ENCODE data around the gene UBE2M. TPM values are rescaled to one million over a fixed set of nuclear protein-coding genes. Genes with fewer than 3 reads are reported as not detected.

The UBE2M gene
- total RNA-seq, 6 experiments from 2014 or later: 91.5 to 114 (median 106) TPM

DNA sequence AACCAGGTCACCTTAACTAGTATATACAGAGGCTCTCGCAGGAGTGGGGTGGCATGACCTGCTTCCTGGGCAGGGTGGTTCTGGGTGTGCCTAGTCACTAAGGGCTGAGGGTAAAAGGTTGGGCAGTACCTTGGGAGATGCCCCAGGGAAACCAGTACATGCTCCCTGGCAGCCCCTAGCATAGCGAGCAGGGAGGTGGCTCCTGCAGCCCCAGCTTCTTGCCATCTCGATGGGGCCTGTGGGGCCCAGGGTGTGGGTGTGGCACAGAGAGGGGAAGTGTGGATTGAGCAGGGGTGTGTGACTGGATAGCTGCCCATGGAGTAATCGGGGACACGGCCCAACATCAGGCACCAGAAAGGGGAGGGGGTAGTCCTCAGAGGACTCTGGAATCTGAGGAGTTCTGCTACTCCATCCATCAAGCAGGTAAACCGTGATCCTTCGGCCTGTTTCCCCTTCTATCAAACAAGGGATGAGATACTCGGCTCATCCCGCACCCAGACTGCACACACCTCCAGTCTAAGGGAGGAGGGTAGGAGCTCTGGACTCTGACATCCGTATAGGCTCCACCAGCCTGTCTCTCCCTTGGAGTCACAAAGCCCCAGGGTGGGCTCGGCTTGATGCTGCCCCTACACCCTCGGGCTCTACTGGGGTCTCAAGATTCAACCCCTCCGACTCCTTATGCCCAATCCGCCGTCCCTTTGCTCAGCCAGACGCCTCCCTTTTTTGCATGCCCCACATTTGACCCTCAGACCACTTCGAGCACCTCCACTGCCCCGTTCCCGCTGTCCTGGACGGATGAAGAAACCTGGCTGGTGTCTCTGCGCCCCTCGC, 39.9 kb downstream of the UBE2M start:
- no peak for DNase-seq
- TF ChIP-seq, protein P1, sequence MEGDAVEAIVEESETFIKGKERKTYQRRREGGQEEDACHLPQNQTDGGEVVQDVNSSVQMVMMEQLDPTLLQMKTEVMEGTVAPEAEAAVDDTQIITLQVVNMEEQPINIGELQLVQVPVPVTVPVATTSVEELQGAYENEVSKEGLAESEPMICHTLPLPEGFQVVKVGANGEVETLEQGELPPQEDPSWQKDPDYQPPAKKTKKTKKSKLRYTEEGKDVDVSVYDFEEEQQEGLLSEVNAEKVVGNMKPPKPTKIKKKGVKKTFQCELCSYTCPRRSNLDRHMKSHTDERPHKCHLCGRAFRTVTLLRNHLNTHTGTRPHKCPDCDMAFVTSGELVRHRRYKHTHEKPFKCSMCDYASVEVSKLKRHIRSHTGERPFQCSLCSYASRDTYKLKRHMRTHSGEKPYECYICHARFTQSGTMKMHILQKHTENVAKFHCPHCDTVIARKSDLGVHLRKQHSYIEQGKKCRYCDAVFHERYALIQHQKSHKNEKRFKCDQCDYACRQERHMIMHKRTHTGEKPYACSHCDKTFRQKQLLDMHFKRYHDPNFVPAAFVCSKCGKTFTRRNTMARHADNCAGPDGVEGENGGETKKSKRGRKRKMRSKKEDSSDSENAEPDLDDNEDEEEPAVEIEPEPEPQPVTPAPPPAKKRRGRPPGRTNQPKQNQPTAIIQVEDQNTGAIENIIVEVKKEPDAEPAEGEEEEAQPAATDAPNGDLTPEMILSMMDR (IDR thresholded peaks at IDR 0.05): no peak
- Mint-ChIP-seq H3K4me3 (peak overlapping the region; percentile 95), H3K27me3 (ENCODE audit: insufficient read depth) (peaks cover 4% of the 10 kb centered on the region), H3K36me3 (ENCODE audit: low read depth) (peaks cover 5% of the 10 kb centered on the region), H3K4me1 (ENCODE audit: low read depth) (peaks cover 26% of the 10 kb centered on the region), H3K27ac (peak overlapping the region; percentile 96), H3K9me3 (no peaks in the 10 kb centered on the region)

DNA sequence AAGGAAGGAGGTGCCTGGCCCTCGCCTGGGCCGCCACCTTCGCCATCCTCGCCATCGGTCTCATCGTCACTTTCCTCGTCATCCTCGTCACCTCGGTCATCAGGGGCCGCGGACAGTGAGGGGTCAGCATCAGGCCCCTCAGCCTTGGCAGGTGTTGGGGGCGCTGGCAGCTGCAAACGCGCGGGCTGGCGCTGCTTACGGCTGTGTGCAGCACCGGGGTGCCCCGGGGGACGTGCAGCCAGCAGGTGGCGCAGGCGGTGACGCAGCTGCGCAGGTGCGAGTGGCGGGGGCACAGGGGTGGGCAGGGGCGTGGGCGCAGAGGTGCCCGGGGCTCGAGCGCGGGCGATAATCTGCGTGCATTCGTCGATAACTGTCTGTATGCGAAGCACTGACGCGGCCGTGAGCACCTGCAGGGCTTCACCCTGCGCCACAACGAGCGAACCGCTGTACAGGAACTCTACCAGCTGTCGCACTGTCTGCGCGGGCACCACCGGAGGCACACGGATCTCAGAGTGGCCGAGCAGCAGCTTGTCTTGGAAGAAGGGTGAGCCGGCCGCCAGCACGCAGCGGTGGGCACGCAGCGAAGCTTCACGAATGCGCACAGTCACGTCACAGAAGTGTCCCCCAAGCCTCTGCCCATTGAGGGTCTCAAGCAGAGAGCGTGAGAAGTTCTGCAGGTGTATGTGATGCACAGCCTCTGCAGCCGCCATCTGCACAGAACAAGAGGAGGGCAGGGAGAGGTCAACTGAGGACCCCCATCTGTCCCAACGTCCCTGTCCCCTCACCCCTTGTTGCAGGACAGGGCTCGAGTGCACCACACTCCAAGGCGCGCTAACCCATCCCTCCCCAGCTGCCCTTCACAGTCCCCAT, 41.2 kb downstream of the UBE2M start:
- Mint-ChIP-seq H3K4me3 (no peak overlapping the region), H3K27ac (no peak overlapping the region), H3K9me3 (no peaks in the 10 kb centered on the region), H3K27me3 (ENCODE audit: insufficient read depth) (peaks cover 4% of the 10 kb centered on the region), H3K36me3 (ENCODE audit: low read depth) (peaks cover 5% of the 10 kb centered on the region), H3K4me1 (ENCODE audit: low read depth) (peaks cover 26% of the 10 kb centered on the region)
- TF ChIP-seq, protein P1 (IDR thresholded peaks at IDR 0.05): peak; percentile 59; the same call in 1 of the 2 replicates
- no peak for DNase-seq

DNA sequence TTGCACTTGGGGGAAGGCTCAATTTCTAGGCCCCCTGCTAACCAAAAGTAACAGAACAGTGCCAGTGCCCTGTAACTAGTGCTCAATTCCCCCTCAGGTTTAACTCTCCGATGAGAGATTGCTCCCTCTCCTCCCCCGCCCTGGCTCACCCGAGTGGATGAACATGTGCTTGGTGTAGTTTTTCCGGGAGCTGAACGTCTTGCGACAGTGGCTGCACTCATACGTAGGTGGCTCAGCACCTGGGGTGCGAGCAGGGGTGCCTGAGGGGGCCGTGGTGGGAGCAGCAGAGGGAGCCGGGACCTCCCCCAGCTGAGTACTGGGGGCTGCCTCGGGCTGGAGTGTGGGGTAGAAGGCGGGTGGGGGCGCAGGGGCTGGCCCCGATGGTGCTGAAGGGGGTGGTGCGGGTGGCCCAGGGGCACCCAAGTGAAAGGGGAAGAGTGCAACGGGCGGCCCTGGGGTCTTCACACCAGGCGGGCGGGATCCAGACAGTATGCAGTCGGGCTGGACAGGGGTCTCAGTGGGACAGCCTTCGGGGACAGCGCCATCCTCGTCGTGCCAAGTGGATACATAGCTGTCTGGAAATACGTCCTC, 42.1 kb downstream of the UBE2M start:
- Mint-ChIP-seq H3K36me3 (ENCODE audit: low read depth) (peaks cover 5% of the 10 kb centered on the region), H3K4me1 (ENCODE audit: low read depth) (peaks cover 23% of the 10 kb centered on the region), H3K4me3 (no peak overlapping the region), H3K9me3 (no peaks in the 10 kb centered on the region), H3K27me3 (ENCODE audit: insufficient read depth) (peaks cover 6% of the 10 kb centered on the region), H3K27ac (no peak overlapping the region)
- TF ChIP-seq, protein P1 (IDR thresholded peaks at IDR 0.05): no peak
- no peak for DNase-seq

DNA sequence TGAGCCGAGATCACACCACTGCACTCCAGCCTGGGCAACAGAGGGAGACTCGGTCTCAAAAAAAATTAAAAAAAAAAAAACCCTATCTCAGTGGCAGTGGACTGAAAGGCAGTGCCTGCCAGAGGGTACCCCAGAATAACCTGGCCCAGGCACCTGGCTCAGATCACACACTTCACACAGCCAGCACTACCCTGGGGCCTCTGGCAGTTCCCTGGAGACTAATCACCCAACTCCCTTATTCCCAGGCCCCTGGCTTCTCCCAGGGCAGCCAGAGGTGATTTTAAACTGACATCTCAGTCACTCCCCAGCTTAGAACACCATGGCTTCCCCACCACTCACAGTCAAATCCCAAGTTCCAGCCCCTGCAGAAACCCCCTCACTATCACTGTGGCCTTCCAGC, 43.2 kb downstream of the UBE2M start:
- H3K4me3 Mint-ChIP-seq: no peak overlapping the region

DNA sequence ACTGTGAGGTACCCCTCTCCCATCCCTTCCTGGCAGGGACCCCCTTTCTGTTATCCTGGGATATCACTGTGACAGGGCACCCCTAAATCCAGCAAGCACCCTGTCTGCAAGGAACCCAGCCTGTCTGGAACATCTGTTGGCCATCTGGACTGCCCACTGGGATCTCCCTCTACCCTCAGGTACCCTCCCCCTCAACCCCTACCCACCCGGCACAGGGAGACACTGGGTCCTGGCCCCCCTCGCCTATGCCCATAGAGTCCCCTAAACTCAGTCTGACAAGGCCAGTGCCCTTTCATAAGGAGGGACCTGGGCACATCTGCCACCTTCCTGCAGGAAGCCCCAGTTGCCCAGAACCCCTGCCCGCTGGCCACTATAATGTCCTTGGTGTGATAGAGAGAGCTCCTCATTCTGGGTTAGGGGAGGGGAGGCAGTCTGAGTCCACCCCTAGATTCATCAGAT, 43.8 kb downstream of the UBE2M start:
- peak overlapping the region; percentile 30; the same call in 1 of the 2 replicates for H3K4me3 Mint-ChIP-seq

More for the DNA sequence above, 43.2 kb downstream of the UBE2M start:
- peaks cover 8% of the 10 kb centered on the region for H3K27me3 Mint-ChIP-seq (ENCODE audit: insufficient read depth)
- peak overlapping the region; percentile 59; the same call in 1 of the 2 replicates for H3K27ac Mint-ChIP-seq
- DNase-seq: no peak
- H3K4me1 Mint-ChIP-seq (ENCODE audit: low read depth): peaks cover 18% of the 10 kb centered on the region
- no peaks in the 10 kb centered on the region for H3K9me3 Mint-ChIP-seq
- peaks cover 5% of the 10 kb centered on the region for H3K36me3 Mint-ChIP-seq (ENCODE audit: low read depth)
- TF ChIP-seq, protein P1 (IDR thresholded peaks at IDR 0.05): no peak

More for the DNA sequence above, 43.8 kb downstream of the UBE2M start:
- TF ChIP-seq, protein P1 (IDR thresholded peaks at IDR 0.05): no peak
- Mint-ChIP-seq H3K36me3 (ENCODE audit: low read depth) (peaks cover 5% of the 10 kb centered on the region), H3K9me3 (no peaks in the 10 kb centered on the region), H3K4me1 (ENCODE audit: low read depth) (peaks cover 13% of the 10 kb centered on the region), H3K27me3 (ENCODE audit: insufficient read depth) (peaks cover 9% of the 10 kb centered on the region), H3K27ac (no peak overlapping the region)
- DNase-seq: no peak
